ENCODE results near the gene CLIP1.
A peak's percentile ranks its signal among the peaks of the same experiment; 100 is the strongest.
"Not testable (repeated sequence)": the region's sequence is repeated elsewhere in the genome, so short reads cannot be mapped to it uniquely, and the experiment has no call there.

The CLIP1 gene

GRCh38 chr12:122395319-122395718, 27.1 kb downstream of the CLIP1 start:
- DNase-seq (ENCODE audit: low read depth): peak; percentile 59

GRCh38 chr12:122394626-122395194, 27.8 kb downstream of the CLIP1 start:
- DNase-seq (ENCODE audit: low read depth): peak; percentile 48

GRCh38 chr12:122393817-122394216, 28.7 kb downstream of the CLIP1 start:
- no peak for DNase-seq (ENCODE audit: low read depth)

GRCh38 chr12:122392411-122392810, 30.1 kb downstream of the CLIP1 start:
- no peak for DNase-seq (ENCODE audit: low read depth)

- no peak for DNase-seq (ENCODE audit: low read depth)
Measured at GRCh38 chr12:122389677-122390076, 32.8 kb downstream of the CLIP1 start.

- DNase-seq (ENCODE audit: low read depth): no peak
Measured at GRCh38 chr12:122387887-122388286, 34.6 kb downstream of the CLIP1 start.

GRCh38 chr12:122385171-122386016, 37.1 kb downstream of the CLIP1 start:
- DNase-seq (ENCODE audit: low read depth): no peak

- DNase-seq (ENCODE audit: low read depth): no peak
Measured at GRCh38 chr12:122382919-122383350, 39.5 kb downstream of the CLIP1 start.

GRCh38 chr12:122381021-122381420, 41.4 kb downstream of the CLIP1 start:
- DNase-seq (ENCODE audit: low read depth): no peak

GRCh38 chr12:122376751-122377150, 45.7 kb downstream of the CLIP1 start:
- not testable (repeated sequence) for DNase-seq (ENCODE audit: low read depth)

GRCh38 chr12:122374707-122375106, 47.8 kb downstream of the CLIP1 start:
- no peak for DNase-seq (ENCODE audit: low read depth)

- no peak for DNase-seq (ENCODE audit: low read depth)
Measured at GRCh38 chr12:122371475-122372045, 50.9 kb downstream of the CLIP1 start.

GRCh38 chr12:122368361-122369073, 54.0 kb downstream of the CLIP1 start:
- no peak for DNase-seq (ENCODE audit: low read depth)

GRCh38 chr12:122367632-122368031, 54.8 kb downstream of the CLIP1 start:
- DNase-seq (ENCODE audit: low read depth): not testable (repeated sequence)

- DNase-seq (ENCODE audit: low read depth): peak; percentile 93
Measured at GRCh38 chr12:122366685-122367475, 55.6 kb downstream of the CLIP1 start.

- DNase-seq (ENCODE audit: low read depth): peak; percentile 48
Measured at GRCh38 chr12:122365226-122365625, 57.2 kb downstream of the CLIP1 start.

GRCh38 chr12:122363782-122364181, 58.7 kb downstream of the CLIP1 start:
- no peak for DNase-seq (ENCODE audit: low read depth)

- DNase-seq (ENCODE audit: low read depth): no peak
Measured at GRCh38 chr12:122362755-122363154, 59.7 kb downstream of the CLIP1 start.

GRCh38 chr12:122358403-122358802, 64.1 kb downstream of the CLIP1 start:
- not testable (repeated sequence) for DNase-seq (ENCODE audit: low read depth)

GRCh38 chr12:122357536-122357935, 64.9 kb downstream of the CLIP1 start:
- not testable (repeated sequence) for DNase-seq (ENCODE audit: low read depth)

GRCh38 chr12:122356991-122357390, 65.5 kb downstream of the CLIP1 start:
- not testable (repeated sequence) for DNase-seq (ENCODE audit: low read depth)

- DNase-seq (ENCODE audit: low read depth): peak; percentile 74
Measured at GRCh38 chr12:122356192-122356635, 66.3 kb downstream of the CLIP1 start.
